ENCODE data around the gene MAGI2. TPM values are rescaled to one million over a fixed set of nuclear protein-coding genes. Genes with fewer than 3 reads are reported as not detected.

Gene MAGI2
- total RNA-seq, 1 experiment from 2014 or later, result 14.3 TPM

DNA sequence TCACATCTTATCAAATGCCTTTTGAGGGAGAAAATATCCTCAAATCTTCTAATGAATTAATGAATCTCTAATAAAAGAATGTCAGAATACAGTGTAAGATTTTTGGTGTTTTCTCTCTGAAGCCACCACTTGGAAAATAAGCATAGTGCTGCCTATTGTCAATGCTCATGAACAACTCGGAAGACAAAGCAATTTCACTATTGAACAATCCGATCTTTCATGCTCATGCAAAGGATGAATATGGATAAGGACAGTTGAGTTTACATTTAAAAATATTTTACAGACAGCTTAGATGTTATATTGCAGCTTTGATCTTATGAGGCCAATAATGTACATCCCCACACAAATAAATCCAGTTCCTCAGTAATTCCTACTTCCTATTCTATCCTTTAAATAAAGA is 40.6 kb downstream of the MAGI2 start:
- H3K4me2 ChIP-seq (ENCODE audit: insufficient read depth, insufficient read length, low read length), result no peak overlapping the region
- no CpG with 5 or more reads among the region's 2 CpGs for WGBS (ENCODE audit: extremely low coverage, insufficient read length, low lambda C conversion rate)
- no peak overlapping the region for H2AK5ac ChIP-seq (ENCODE audit: insufficient read length, low read length)
- H3K9ac ChIP-seq (ENCODE audit: extremely low read depth, insufficient read length, low read length), result no peak overlapping the region
- DNase-seq, result no peak
- H4K91ac ChIP-seq (ENCODE audit: insufficient read length, low read depth, low read length), result no peak overlapping the region
- Mint-ChIP-seq H3K36me3 (ENCODE audit: insufficient read depth in 1 of 3, low read depth in 3 of 3) (no peaks in the 10 kb centered on the region), H3K4me3 (no peak overlapping the region), H3K27me3 (ENCODE audit: low read depth) (no peaks in the 10 kb centered on the region; the same call in 1 of the 2 replicates), H3K27ac (no peak overlapping the region), H3K4me1 (no peaks in the 10 kb centered on the region), H3K9me3 (no peaks in the 10 kb centered on the region; a peak in 1 of 5 replicates)
- no peaks in the 10 kb centered on the region for H3K23me2 ChIP-seq (ENCODE audit: insufficient read length, low read depth, low read length, poor library complexity, severe bottlenecking)
- TF ChIP-seq, protein P1, sequence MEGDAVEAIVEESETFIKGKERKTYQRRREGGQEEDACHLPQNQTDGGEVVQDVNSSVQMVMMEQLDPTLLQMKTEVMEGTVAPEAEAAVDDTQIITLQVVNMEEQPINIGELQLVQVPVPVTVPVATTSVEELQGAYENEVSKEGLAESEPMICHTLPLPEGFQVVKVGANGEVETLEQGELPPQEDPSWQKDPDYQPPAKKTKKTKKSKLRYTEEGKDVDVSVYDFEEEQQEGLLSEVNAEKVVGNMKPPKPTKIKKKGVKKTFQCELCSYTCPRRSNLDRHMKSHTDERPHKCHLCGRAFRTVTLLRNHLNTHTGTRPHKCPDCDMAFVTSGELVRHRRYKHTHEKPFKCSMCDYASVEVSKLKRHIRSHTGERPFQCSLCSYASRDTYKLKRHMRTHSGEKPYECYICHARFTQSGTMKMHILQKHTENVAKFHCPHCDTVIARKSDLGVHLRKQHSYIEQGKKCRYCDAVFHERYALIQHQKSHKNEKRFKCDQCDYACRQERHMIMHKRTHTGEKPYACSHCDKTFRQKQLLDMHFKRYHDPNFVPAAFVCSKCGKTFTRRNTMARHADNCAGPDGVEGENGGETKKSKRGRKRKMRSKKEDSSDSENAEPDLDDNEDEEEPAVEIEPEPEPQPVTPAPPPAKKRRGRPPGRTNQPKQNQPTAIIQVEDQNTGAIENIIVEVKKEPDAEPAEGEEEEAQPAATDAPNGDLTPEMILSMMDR (conservative IDR thresholded peaks at IDR 0.05), result no peak
- no peak overlapping the region for H4K5ac ChIP-seq (ENCODE audit: insufficient read length, low read depth, low read length)
- H3K4me1 ChIP-seq (ENCODE audit: insufficient read depth, low read length), result no peaks in the 10 kb centered on the region
- H3K23ac ChIP-seq (ENCODE audit: insufficient read length, low read depth, low read length), result no peak overlapping the region
- H3T11ph ChIP-seq (ENCODE audit: low read length), result no peak overlapping the region
- no peaks in the 10 kb centered on the region for H4K20me1 ChIP-seq (ENCODE audit: control insufficient read depth, insufficient read depth, insufficient read length)
- H3K79me2 ChIP-seq (ENCODE audit: insufficient read depth, low read length), result no peaks in the 10 kb centered on the region
- H2BK12ac ChIP-seq (ENCODE audit: insufficient read length, low read depth, low read length), result no peak overlapping the region
- no peak overlapping the region for H3K56ac ChIP-seq (ENCODE audit: insufficient read length, low read depth, low read length)
- H3K18ac ChIP-seq (ENCODE audit: insufficient read length, low read depth, low read length), result no peak overlapping the region
- no peak overlapping the region for H2BK5ac ChIP-seq (ENCODE audit: insufficient read length, low read length)
- no peak overlapping the region for H2AFZ ChIP-seq (ENCODE audit: low read length)
- no peak overlapping the region for H2BK120ac ChIP-seq (ENCODE audit: low read depth, low read length, poor library complexity, severe bottlenecking)
- H3K9me3 ChIP-seq (ENCODE audit: control insufficient read depth, low read depth, low read length), result no peaks in the 10 kb centered on the region
- no peaks in the 10 kb centered on the region for H3K79me1 ChIP-seq (ENCODE audit: insufficient read depth, low read depth, low read length, poor library complexity, severe bottlenecking)
- no peak overlapping the region for H3K4ac ChIP-seq (ENCODE audit: low read depth, low read length)
- H3K27ac ChIP-seq (ENCODE audit: insufficient read length, low read depth, low read length), result no peak overlapping the region
- no peak overlapping the region for H2BK15ac ChIP-seq (ENCODE audit: low read depth, low read length)
- no peak overlapping the region for H2BK20ac ChIP-seq (ENCODE audit: low read depth, low read length, poor library complexity, severe bottlenecking)
- H4K8ac ChIP-seq (replicated peaks; ENCODE audit: insufficient read length, low read depth, low read length), result no peak overlapping the region
- no peak overlapping the region for H3K14ac ChIP-seq (ENCODE audit: insufficient read depth, low read length)
- no peaks in the 10 kb centered on the region for H3K27me3 ChIP-seq (ENCODE audit: insufficient read depth, low read length)
